Measurements from ENCODE around the gene ZNF85. TPM values are rescaled to one million over a fixed set of nuclear protein-coding genes. Genes with fewer than 3 reads are reported as not detected.
"Not testable (repeated sequence)": the region's sequence is repeated elsewhere in the genome, so short reads cannot be mapped to it uniquely, and the experiment has no call there.

ZNF85 gene
- total RNA-seq, 2 donors from 2014 or later: 9.2 to 15.3 TPM

GRCh38 chr19:20928371-20928770 lies 5.3 kb downstream of the ZNF85 start:
- DNase-seq: no peak
- Histone ChIP-seq H3K9me3 (no peaks in the 10 kb centered on the region), H3K4me3 (no peak overlapping the region), H3K4me1 (peaks cover 17% of the 10 kb centered on the region), H3K27ac (no peak overlapping the region), H3K27me3 (no peaks in the 10 kb centered on the region), H3K36me3 (replicated peaks in 1 of 2; ENCODE audit: insufficient read depth in 1 of 2, low read depth in 2 of 2) (no peaks in the 10 kb centered on the region)
- intact Hi-C loops (cut with DNase I): no loop called here
- WGBS, 2 donors: 80 to 89% methylated on average over 1 of the region's 1 CpG
- no peak for TF ChIP-seq CTCF (IDR thresholded peaks at IDR 0.05)
- TF ChIP-seq POLR2A (IDR thresholded peaks at IDR 0.05): no peak
- no peak for ATAC-seq

GRCh38 chr19:20936322-20936947 lies 13.4 kb downstream of the ZNF85 start:
- Histone ChIP-seq H3K4me1 (peaks cover 26% of the 10 kb centered on the region), H3K27ac (peak overlapping the region in 3 of 4 donors; percentile 53 to 75 (median 63))
- peak; percentile 48 for ATAC-seq
- TF ChIP-seq POLR2A (IDR thresholded peaks at IDR 0.05): peak in 2 of 3 donors; percentile 39 to 43
- H3K27me3 ChIP-seq; intact Hi-C loops (cut with DNase I); H3K4me3 ChIP-seq; H3K9me3 ChIP-seq; H3K36me3 ChIP-seq (replicated peaks in 1 of 2; ENCODE audit: insufficient read depth in 1 of 2, low read depth in 2 of 2): not testable (repeated sequence)
- 33 to 34% methylated on average over 5 of the region's 5 CpGs for WGBS, 2 donors
- DNase-seq: peak; percentile 34 to 80 (median 60)

- ATAC-seq: not testable (repeated sequence)
Observed at GRCh38 chr19:20952561-20953095, 29.6 kb downstream of the ZNF85 start.

GRCh38 chr19:20964798-20965197 lies 41.7 kb downstream of the ZNF85 start:
- ATAC-seq (no peak), DNase-seq (peak in 3 of 4 donors; percentile 13 to 77 (median 22))
- peak in 1 of 7 experiments; percentile 35 for TF ChIP-seq CTCF (IDR thresholded peaks at IDR 0.05)
- no peak for TF ChIP-seq POLR2A (IDR thresholded peaks at IDR 0.05)
- Histone ChIP-seq H3K27me3 (no peaks in the 10 kb centered on the region), H3K27ac (no peak overlapping the region), H3K36me3 (replicated peaks in 1 of 2; ENCODE audit: insufficient read depth in 1 of 2, low read depth in 2 of 2) (no peaks in the 10 kb centered on the region), H3K4me3 (no peak overlapping the region), H3K9me3 (no peaks in the 10 kb centered on the region), H3K4me1 (peaks cover 1% of the 10 kb centered on the region)
- WGBS, 2 donors: 54 to 56% methylated on average over 3 to 4 of the region's 4 CpGs
- intact Hi-C loops (cut with DNase I): no loop called here

More at GRCh38 chr19:20952561-20953095, 29.6 kb downstream of the ZNF85 start:
- H3K27ac ChIP-seq; DNase-seq; H3K4me3 ChIP-seq; intact Hi-C loops (cut with DNase I); H3K4me1 ChIP-seq; H3K27me3 ChIP-seq: not testable (repeated sequence)
- H3K9me3 ChIP-seq: peaks cover 0 to 12% (median 0%) of the 10 kb centered on the region in 3 donors
- peaks cover 5 to 13% of the 10 kb centered on the region in 2 donors for H3K36me3 ChIP-seq (replicated peaks in 1 of 2; ENCODE audit: insufficient read depth in 1 of 2, low read depth in 2 of 2)
- WGBS, 2 donors: 78 to 84% methylated on average over 13 to 27 of the region's 41 CpGs

GRCh38 chr19:20968092-20968491 lies 45.0 kb downstream of the ZNF85 start:
- no peaks in the 10 kb centered on the region for H3K27me3 ChIP-seq
- intact Hi-C loops (cut with DNase I): no loop called here
- H3K36me3 ChIP-seq (replicated peaks in 1 of 2; ENCODE audit: insufficient read depth in 1 of 2, low read depth in 2 of 2): no peaks in the 10 kb centered on the region
- peaks cover 10% of the 10 kb centered on the region for H3K4me1 ChIP-seq
- DNase-seq: no peak
- TF ChIP-seq CTCF (IDR thresholded peaks at IDR 0.05) (no peak), POLR2A (IDR thresholded peaks at IDR 0.05) (no peak)
- no peaks in the 10 kb centered on the region for H3K9me3 ChIP-seq
- no peak overlapping the region for H3K4me3 ChIP-seq
- 60 to 86% methylated on average over 1 of the region's 1 CpG for WGBS, 2 donors
- no peak for ATAC-seq
- no peak overlapping the region for H3K27ac ChIP-seq
